GM21576 (cell line): ENCODE results near the gene MPZL1.
"Not testable (repeated sequence)": the region's sequence is repeated elsewhere in the genome, so short reads cannot be mapped to it uniquely, and the experiment has no call there.

Source experiments
- ATAC-seq: cut with Tn5 transposase; IDR thresholded peaks from one replicate; pipeline ENCODE4 v1.9.1; 2021; ENCODE audit warnings: mild to moderate bottlenecking, moderate library complexity; ENCODE audit not compliant: unreplicated experiment

Gene MPZL1

GRCh38 chr1:167718914-167719691 lies 2.7 kb upstream of the MPZL1 start:
- no peak for ATAC-seq

- ATAC-seq, result not testable (repeated sequence)
Measured at GRCh38 chr1:167719715-167720421, 1.9 kb upstream of the MPZL1 start.

- no peak for ATAC-seq
Measured at GRCh38 chr1:167720965-167721616, 691 bp upstream of the MPZL1 start.

- ATAC-seq, result peak; percentile 13
Measured at GRCh38 chr1:167722152-167722869, 529 bp downstream of the MPZL1 start.

- no peak for ATAC-seq
Measured at GRCh38 chr1:167722870-167723251, 1.1 kb downstream of the MPZL1 start.

GRCh38 chr1:167723707-167724323 lies 2.0 kb downstream of the MPZL1 start:
- no peak for ATAC-seq

- ATAC-seq, result no peak
Measured at GRCh38 chr1:167726008-167726407, 4.2 kb downstream of the MPZL1 start.

- no peak for ATAC-seq
Measured at GRCh38 chr1:167728818-167729410, 7.1 kb downstream of the MPZL1 start.

GRCh38 chr1:167734227-167734626 lies 12.4 kb downstream of the MPZL1 start:
- ATAC-seq, result no peak

- no peak for ATAC-seq
Measured at GRCh38 chr1:167734841-167735240, 13.1 kb downstream of the MPZL1 start.

- no peak for ATAC-seq
Measured at GRCh38 chr1:167737169-167737568, 15.4 kb downstream of the MPZL1 start.

GRCh38 chr1:167738158-167738557 lies 16.4 kb downstream of the MPZL1 start:
- no peak for ATAC-seq

- no peak for ATAC-seq
Measured at GRCh38 chr1:167739752-167740151, 18.0 kb downstream of the MPZL1 start.

- ATAC-seq, result not testable (repeated sequence)
Measured at GRCh38 chr1:167741103-167741502, 19.3 kb downstream of the MPZL1 start.

GRCh38 chr1:167742392-167743057 lies 20.7 kb downstream of the MPZL1 start:
- not testable (repeated sequence) for ATAC-seq

- no peak for ATAC-seq
Measured at GRCh38 chr1:167744901-167745300, 23.1 kb downstream of the MPZL1 start.

GRCh38 chr1:167746013-167746672 lies 24.4 kb downstream of the MPZL1 start:
- no peak for ATAC-seq

- no peak for ATAC-seq
Measured at GRCh38 chr1:167746988-167747655, 25.3 kb downstream of the MPZL1 start.

- ATAC-seq, result no peak
Measured at GRCh38 chr1:167747988-167748387, 26.2 kb downstream of the MPZL1 start.
